Karpas-422 (cell line): ENCODE measurements around the gene TPRG1. TPM values are rescaled to one million over a fixed set of nuclear protein-coding genes. Genes with fewer than 3 reads are reported as not detected.
A peak's percentile ranks its signal among the peaks of the same experiment; 100 is the strongest.

Source experiments
- DNase-seq: peaks from one replicate; pipeline ENCODE4 v3.0.0-alpha.2; 2015
- H2AFZ ChIP-seq: fragments of 200-600 bp; sonication (generic); 2 replicates; pipeline ENCODE4 v1.6.1; 2014; ENCODE audit warnings: antibody characterized with exemption, low read length, mixed read lengths
- H3K27ac ChIP-seq: fragments of 200-600 bp; sonication (generic); 2 replicates; pipeline ENCODE4 v1.5.1; 2014; ENCODE audit warnings: mild to moderate bottlenecking, low read length, moderate library complexity
- H3K27me3 ChIP-seq: fragments of 200-600 bp; sonication (generic); 2 replicates; pipeline ENCODE4 v1.6.1; 2014; ENCODE audit warnings: low read length, mixed read lengths
- H3K36me3 ChIP-seq: fragments of 200-600 bp; sonication (generic); 2 replicates; pipeline ENCODE4 v1.6.1; 2014; ENCODE audit warnings: low read length, mixed read lengths; ENCODE audit not compliant: insufficient read depth
- H3K4me1 ChIP-seq: fragments of 200-600 bp; sonication (generic); 2 replicates; pipeline ENCODE4 v1.6.1; 2014; ENCODE audit warnings: mild to moderate bottlenecking, low read length, mixed read lengths
- H3K4me2 ChIP-seq: fragments of 200-600 bp; sonication (generic); 2 replicates; pipeline ENCODE4 v1.6.1; 2014; ENCODE audit warnings: low read length, low read depth, mild to moderate bottlenecking; ENCODE audit not compliant: poor library complexity, severe bottlenecking
- H3K4me3 ChIP-seq: fragments of 200-600 bp; sonication (generic); 2 replicates; pipeline ENCODE4 v1.5.1; 2014; ENCODE audit warnings: mild to moderate bottlenecking, antibody characterized with exemption, low read length, mixed read lengths
- H3K79me2 ChIP-seq: fragments of 200-600 bp; sonication (generic); 2 replicates; pipeline ENCODE4 v1.6.1; 2014; ENCODE audit warnings: mild to moderate bottlenecking, low read length, mixed read lengths
- H3K9ac ChIP-seq: fragments of 200-600 bp; sonication (generic); 2 replicates; pipeline ENCODE4 v1.6.0; 2014; ENCODE audit warnings: low read length
- H3K9me2 ChIP-seq: fragments of 200-600 bp; sonication (generic), shearing (Covaris generic); replicated peaks from 2 replicates; pipeline ENCODE4 v1.6.0; 2014; ENCODE audit warnings: mild to moderate bottlenecking, low read length, moderate library complexity; ENCODE audit not compliant: insufficient read depth
- H3K9me3 ChIP-seq: fragments of 300-700, 200-600 bp; sonication (generic); 2 replicates; pipeline ENCODE4 v1.6.1; 2014; ENCODE audit warnings: low read length, mixed read lengths
- H4K20me1 ChIP-seq: fragments of 200-600 bp; sonication (generic); 2 replicates; pipeline ENCODE4 v1.6.1; 2014; ENCODE audit warnings: mild to moderate bottlenecking, antibody characterized with exemption, low read length, low read depth; ENCODE audit not compliant: insufficient read depth
- total RNA-seq: library from RNA; depleted of rRNA; stranded (reverse); fragments of >200 nt; shearing (Covaris generic); gene quantifications from 2 replicates; pipeline ENCODE4 v1.2.3, GENCODE V29; 2014; ENCODE audit warnings: low replicate concordance

Gene TPRG1
- total RNA-seq, 1 experiment from 2014 or later = not detected

- Histone ChIP-seq H3K27ac (no peak overlapping the region), H3K4me3 (no peak overlapping the region), H3K9me2 (no peaks in the 10 kb centered on the region), H2AFZ (no peak overlapping the region), H3K36me3 (no peaks in the 10 kb centered on the region), H3K4me1 (no peaks in the 10 kb centered on the region), H3K27me3 (no peaks in the 10 kb centered on the region; the same call in 1 of the 2 replicates), H3K9me3 (no peaks in the 10 kb centered on the region), H3K9ac (no peak overlapping the region), H4K20me1 (no peaks in the 10 kb centered on the region), H3K4me2 (no peak overlapping the region), H3K79me2 (no peaks in the 10 kb centered on the region)
- DNase-seq = no peak
Observed at GRCh38 chr3:189338366-189338765, 166.6 kb downstream of the TPRG1 start.

- no peaks in the 10 kb centered on the region for H3K9me2 ChIP-seq
- H3K27ac ChIP-seq = no peak overlapping the region
- H3K27me3 ChIP-seq = no peaks in the 10 kb centered on the region; the same call in 1 of the 2 replicates
- no peak overlapping the region for H3K9ac ChIP-seq
- no peak for DNase-seq
- H3K4me1 ChIP-seq = no peaks in the 10 kb centered on the region
- H2AFZ ChIP-seq = no peak overlapping the region
- H3K36me3 ChIP-seq = no peaks in the 10 kb centered on the region
- H3K4me2 ChIP-seq = no peak overlapping the region
- H4K20me1 ChIP-seq = no peaks in the 10 kb centered on the region
- no peaks in the 10 kb centered on the region for H3K79me2 ChIP-seq
- H3K4me3 ChIP-seq = no peak overlapping the region
- H3K9me3 ChIP-seq = no peaks in the 10 kb centered on the region
Observed at GRCh38 chr3:189339996-189340395, 168.2 kb downstream of the TPRG1 start.

- DNase-seq = peak; percentile 73
- H3K36me3 ChIP-seq = no peaks in the 10 kb centered on the region
- H3K4me2 ChIP-seq = no peak overlapping the region
Observed at GRCh38 chr3:189340680-189341460, 169.1 kb downstream of the TPRG1 start.

GRCh38 chr3:189342811-189343210 lies 171.0 kb downstream of the TPRG1 start:
- H3K4me1 ChIP-seq = no peaks in the 10 kb centered on the region
- H3K9ac ChIP-seq = no peak overlapping the region
- H3K4me3 ChIP-seq = no peak overlapping the region
- H3K27me3 ChIP-seq = no peaks in the 10 kb centered on the region; the same call in 1 of the 2 replicates
- H3K79me2 ChIP-seq = no peaks in the 10 kb centered on the region
- H2AFZ ChIP-seq = no peak overlapping the region
- H3K9me3 ChIP-seq = no peaks in the 10 kb centered on the region
- no peaks in the 10 kb centered on the region for H3K36me3 ChIP-seq
- H3K27ac ChIP-seq = no peak overlapping the region
- H4K20me1 ChIP-seq = no peaks in the 10 kb centered on the region
- H3K4me2 ChIP-seq = no peak overlapping the region
- no peak for DNase-seq
- no peaks in the 10 kb centered on the region for H3K9me2 ChIP-seq

More at GRCh38 chr3:189340680-189341460, 169.1 kb downstream of the TPRG1 start:
- H3K4me3 ChIP-seq = no peak overlapping the region
- H2AFZ ChIP-seq = no peak overlapping the region
- no peaks in the 10 kb centered on the region for H3K9me3 ChIP-seq
- no peak overlapping the region for H3K9ac ChIP-seq
- no peaks in the 10 kb centered on the region for H4K20me1 ChIP-seq
- no peaks in the 10 kb centered on the region for H3K4me1 ChIP-seq
- no peaks in the 10 kb centered on the region; the same call in 1 of the 2 replicates for H3K27me3 ChIP-seq
- H3K9me2 ChIP-seq = no peaks in the 10 kb centered on the region
- no peaks in the 10 kb centered on the region for H3K79me2 ChIP-seq
- no peak overlapping the region for H3K27ac ChIP-seq

- Histone ChIP-seq H3K36me3 (no peaks in the 10 kb centered on the region), H3K27ac (no peak overlapping the region), H3K9me3 (no peaks in the 10 kb centered on the region), H3K4me2 (no peak overlapping the region), H3K4me1 (no peaks in the 10 kb centered on the region), H2AFZ (no peak overlapping the region), H3K79me2 (no peaks in the 10 kb centered on the region), H3K27me3 (no peaks in the 10 kb centered on the region; the same call in 1 of the 2 replicates), H4K20me1 (no peaks in the 10 kb centered on the region), H3K9me2 (no peaks in the 10 kb centered on the region), H3K9ac (no peak overlapping the region), H3K4me3 (no peak overlapping the region)
- no peak for DNase-seq
Observed at GRCh38 chr3:189344996-189345395, 173.2 kb downstream of the TPRG1 start.

GRCh38 chr3:189349772-189350171 lies 178.0 kb downstream of the TPRG1 start:
- H3K4me2 ChIP-seq = no peak overlapping the region

GRCh38 chr3:189353318-189353965 lies 181.7 kb downstream of the TPRG1 start:
- Histone ChIP-seq H3K79me2 (no peaks in the 10 kb centered on the region), H3K4me1 (no peaks in the 10 kb centered on the region), H2AFZ (no peak overlapping the region), H3K9me2 (no peaks in the 10 kb centered on the region), H4K20me1 (no peaks in the 10 kb centered on the region), H3K9me3 (no peaks in the 10 kb centered on the region), H3K27me3 (no peaks in the 10 kb centered on the region), H3K27ac (no peak overlapping the region), H3K4me2 (no peak overlapping the region), H3K9ac (no peak overlapping the region), H3K36me3 (no peaks in the 10 kb centered on the region), H3K4me3 (no peak overlapping the region)
- DNase-seq = no peak

More at GRCh38 chr3:189349772-189350171, 178.0 kb downstream of the TPRG1 start:
- Histone ChIP-seq H3K4me3 (no peak overlapping the region), H3K9me3 (no peaks in the 10 kb centered on the region), H3K27ac (no peak overlapping the region), H3K36me3 (no peaks in the 10 kb centered on the region), H3K9ac (no peak overlapping the region), H3K4me1 (no peaks in the 10 kb centered on the region), H3K79me2 (no peaks in the 10 kb centered on the region), H3K9me2 (no peaks in the 10 kb centered on the region), H4K20me1 (no peaks in the 10 kb centered on the region), H2AFZ (no peak overlapping the region), H3K27me3 (no peaks in the 10 kb centered on the region)
- DNase-seq = no peak

- Histone ChIP-seq H3K4me3 (no peak overlapping the region), H3K79me2 (no peaks in the 10 kb centered on the region), H3K4me2 (no peak overlapping the region), H3K27me3 (no peaks in the 10 kb centered on the region), H3K27ac (no peak overlapping the region), H2AFZ (no peak overlapping the region), H3K4me1 (no peaks in the 10 kb centered on the region), H3K9me3 (no peaks in the 10 kb centered on the region), H4K20me1 (no peaks in the 10 kb centered on the region), H3K9ac (no peak overlapping the region), H3K9me2 (no peaks in the 10 kb centered on the region), H3K36me3 (no peaks in the 10 kb centered on the region)
- no peak for DNase-seq
Observed at GRCh38 chr3:189353988-189354889, 182.5 kb downstream of the TPRG1 start.
